Measurements from ENCODE around the gene SRRM4. TPM values are rescaled to one million over a fixed set of nuclear protein-coding genes. Genes with fewer than 3 reads are reported as not detected.
"Not testable (repeated sequence)": the region's sequence is repeated elsewhere in the genome, so short reads cannot be mapped to it uniquely, and the experiment has no call there.

Gene SRRM4
- polyA plus RNA-seq, 1 donor (not counting 4 experiments of a cell fraction or from before 2014, with no cell fraction given), result not detected

- Histone ChIP-seq H3K9me1 (ENCODE audit: control insufficient read depth, extremely low read depth, insufficient read depth, low read length) (no peaks in the 10 kb centered on the region), H3K36me3 (ENCODE audit: control insufficient read depth in 2 of 2, extremely low read depth in 1 of 2, insufficient read depth in 2 of 2, low read length in 2 of 2) (no peaks in the 10 kb centered on the region), H3K4me2 (ENCODE audit: control insufficient read depth, extremely low read depth, insufficient read depth, low read depth, low read length) (no peak overlapping the region), H3K79me2 (ENCODE audit: control insufficient read depth, insufficient read depth, low read length) (no peaks in the 10 kb centered on the region), H3K4me1 (ENCODE audit: control insufficient read depth, extremely low read depth, insufficient read depth, low read length) (no peaks in the 10 kb centered on the region), H3K27me3 (ENCODE audit: control insufficient read depth, extremely low read depth, insufficient read depth, low read length) (no peaks in the 10 kb centered on the region), H3K4me3 (ENCODE audit: control insufficient read depth in 2 of 3, extremely low read depth in 1 of 3, insufficient read depth in 2 of 3, low read depth in 1 of 3, low read length in 3 of 3) (no peak overlapping the region), H2AFZ (ENCODE audit: control insufficient read depth, low read length) (no peak overlapping the region), H3K27ac (ENCODE audit: control insufficient read depth, insufficient read depth, low read length) (no peak overlapping the region), H3K9me3 (ENCODE audit: control insufficient read depth, low read depth, low read length) (no peaks in the 10 kb centered on the region), H4K20me1 (ENCODE audit: control insufficient read depth, extremely low read depth, insufficient read depth, low read length) (no peaks in the 10 kb centered on the region), H3K9ac (ENCODE audit: control insufficient read depth, extremely low read depth, insufficient read depth, low read length) (no peak overlapping the region)
- FAIRE-seq, result no peak
- dilution Hi-C loops (cut with MboI; ENCODE audit: extremely low pct_ligation_motif_present, low sequenced_read_pairs), result no loop called here
- no peak for TF ChIP-seq CTCF (optimal IDR thresholded peaks at IDR 0.05 in 1 of 3, IDR thresholded peaks at IDR 0.05 in 1 of 3, conservative IDR thresholded peaks at IDR 0.05 in 1 of 3; ENCODE audit: extremely low read depth in 1 of 3, insufficient read depth in 2 of 3, low read length in 3 of 3)
- no peak for TF ChIP-seq EZH2 (IDR thresholded peaks at IDR 0.05; ENCODE audit: low read length)
- no peak for DNase-seq (ENCODE audit: low read depth, low spot score)
Observed at GRCh38 chr12:119102714-119103113, 121.4 kb downstream of the SRRM4 start.

- H3K9me3 ChIP-seq (ENCODE audit: control insufficient read depth, low read depth, low read length); H3K9me1 ChIP-seq (ENCODE audit: control insufficient read depth, extremely low read depth, insufficient read depth, low read length); H2AFZ ChIP-seq (ENCODE audit: control insufficient read depth, low read length); H3K79me2 ChIP-seq (ENCODE audit: control insufficient read depth, insufficient read depth, low read length); dilution Hi-C loops (cut with MboI; ENCODE audit: extremely low pct_ligation_motif_present, low sequenced_read_pairs); H3K4me3 ChIP-seq (ENCODE audit: control insufficient read depth in 2 of 3, extremely low read depth in 1 of 3, insufficient read depth in 2 of 3, low read depth in 1 of 3, low read length in 3 of 3); H3K9ac ChIP-seq (ENCODE audit: control insufficient read depth, extremely low read depth, insufficient read depth, low read length); H3K4me2 ChIP-seq (ENCODE audit: control insufficient read depth, extremely low read depth, insufficient read depth, low read depth, low read length); H3K27me3 ChIP-seq (ENCODE audit: control insufficient read depth, extremely low read depth, insufficient read depth, low read length); H4K20me1 ChIP-seq (ENCODE audit: control insufficient read depth, extremely low read depth, insufficient read depth, low read length); H3K4me1 ChIP-seq (ENCODE audit: control insufficient read depth, extremely low read depth, insufficient read depth, low read length); FAIRE-seq; H3K36me3 ChIP-seq (ENCODE audit: control insufficient read depth in 2 of 2, extremely low read depth in 1 of 2, insufficient read depth in 2 of 2, low read length in 2 of 2); DNase-seq (ENCODE audit: low read depth, low spot score); H3K27ac ChIP-seq (ENCODE audit: control insufficient read depth, insufficient read depth, low read length): not testable (repeated sequence)
Observed at GRCh38 chr12:119104969-119105368, 123.6 kb downstream of the SRRM4 start.

- no peak overlapping the region for H3K9ac ChIP-seq (ENCODE audit: control insufficient read depth, extremely low read depth, insufficient read depth, low read length)
- DNase-seq (ENCODE audit: low read depth, low spot score), result no peak
- H3K4me1 ChIP-seq (ENCODE audit: control insufficient read depth, extremely low read depth, insufficient read depth, low read length), result no peaks in the 10 kb centered on the region
- H3K9me3 ChIP-seq (ENCODE audit: control insufficient read depth, low read depth, low read length), result no peaks in the 10 kb centered on the region
- dilution Hi-C loops (cut with MboI; ENCODE audit: extremely low pct_ligation_motif_present, low sequenced_read_pairs), result no loop called here
- no peak overlapping the region for H2AFZ ChIP-seq (ENCODE audit: control insufficient read depth, low read length)
- no peaks in the 10 kb centered on the region for H3K9me1 ChIP-seq (ENCODE audit: control insufficient read depth, extremely low read depth, insufficient read depth, low read length)
- no peak overlapping the region for H3K27ac ChIP-seq (ENCODE audit: control insufficient read depth, insufficient read depth, low read length)
- H4K20me1 ChIP-seq (ENCODE audit: control insufficient read depth, extremely low read depth, insufficient read depth, low read length), result no peaks in the 10 kb centered on the region
- FAIRE-seq, result no peak
- H3K4me2 ChIP-seq (ENCODE audit: control insufficient read depth, extremely low read depth, insufficient read depth, low read depth, low read length), result no peak overlapping the region
- no peaks in the 10 kb centered on the region for H3K79me2 ChIP-seq (ENCODE audit: control insufficient read depth, insufficient read depth, low read length)
- TF ChIP-seq EZH2 (IDR thresholded peaks at IDR 0.05; ENCODE audit: low read length) (no peak), CTCF (optimal IDR thresholded peaks at IDR 0.05 in 1 of 3, IDR thresholded peaks at IDR 0.05 in 1 of 3, conservative IDR thresholded peaks at IDR 0.05 in 1 of 3; ENCODE audit: extremely low read depth in 1 of 3, insufficient read depth in 2 of 3, low read length in 3 of 3) (no peak)
- H3K4me3 ChIP-seq (ENCODE audit: control insufficient read depth in 2 of 3, extremely low read depth in 1 of 3, insufficient read depth in 2 of 3, low read depth in 1 of 3, low read length in 3 of 3), result no peak overlapping the region
- H3K36me3 ChIP-seq (ENCODE audit: control insufficient read depth in 2 of 2, extremely low read depth in 1 of 2, insufficient read depth in 2 of 2, low read length in 2 of 2), result no peaks in the 10 kb centered on the region
- H3K27me3 ChIP-seq (ENCODE audit: control insufficient read depth, extremely low read depth, insufficient read depth, low read length), result no peaks in the 10 kb centered on the region
Observed at GRCh38 chr12:119113496-119113986, 132.2 kb downstream of the SRRM4 start.

Measured in keratinocyte (primary cell).